GM08714 (cell line): ENCODE measurements around the gene STAC2.

ENCODE experiments used
- H3K4me3 ChIP-seq: fragments of 200-500 bp; sonication (Bioruptor generic); 2 replicates; pipeline ENCODE4 v1.5.1; 2014; ENCODE audit warnings: mild to moderate bottlenecking, low read length, inconsistent platforms
- ZNF274 ChIP-seq: IDR thresholded peaks from 2 replicates; pipeline ENCODE4 v1.6.1; 2012; ENCODE audit warnings: mild to moderate bottlenecking, low read depth, low read length

Gene STAC2

GRCh38 chr17:39164675-39165143 lies 61.0 kb downstream of the STAC2 start:
- peak overlapping the region; percentile 47; the same call in 1 of the 2 replicates for H3K4me3 ChIP-seq
- TF ChIP-seq ZNF274 = no peak

DNA sequence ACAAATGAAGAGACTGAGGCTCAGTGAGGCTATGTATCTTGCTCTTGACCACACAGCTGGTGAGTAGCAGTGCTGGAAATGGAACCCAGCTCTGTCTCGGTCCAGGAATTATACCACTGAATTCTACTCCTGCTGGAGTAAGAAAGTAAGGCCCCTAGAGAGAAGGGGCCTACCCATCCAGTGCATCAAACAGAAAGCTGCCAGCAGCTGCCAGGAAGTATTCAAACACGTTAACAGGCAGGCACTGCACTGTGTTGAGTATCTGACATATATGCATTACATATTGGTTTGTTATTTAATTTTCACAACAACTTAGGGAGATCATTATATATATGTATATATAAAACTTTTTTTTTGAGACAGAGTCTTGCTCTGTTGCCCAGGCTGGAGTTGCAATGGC lies 63.8 kb downstream of the STAC2 start:
- no peak for TF ChIP-seq ZNF274
- H3K4me3 ChIP-seq = no peak overlapping the region
